H1 (cell line): ENCODE results near the gene HMOX2. TPM values are rescaled to one million over a fixed set of nuclear protein-coding genes. Genes with fewer than 3 reads are reported as not detected.

Experiments used
- CTCF ChIA-PET: fragments of 300-600 bp; sonication (Branson Sonifier 250); formaldehyde crosslinking; loops from one replicate; lab custom pipeline; 2021; ENCODE audit not compliant: partially characterized antibody; lab: Charles Lee
- POLR2A ChIA-PET: fragments of 300-600 bp; sonication (Branson Sonifier 250); formaldehyde crosslinking; loops from one replicate; lab custom pipeline; 2021; ENCODE audit warnings: inconsistent platforms; ENCODE audit not compliant: partially characterized antibody; lab: Charles Lee
- DNase-seq, 2 experiments: peaks; one replicate each; pipeline versions ENCODE4 v3.0.0 to v3.0.0-alpha.2; 2010 to 2022; ENCODE audit warnings: low spot score in 2 of 2, low read depth in 1 of 2, mixed read lengths in 1 of 2
- FAIRE-seq: peaks from 2 replicates; lab custom pipeline; 2011; peaks lifted over from hg19 to GRCh38; lab: Jason Lieb, UNC
- H2AFZ ChIP-seq: 2 replicates; pipeline ENCODE4 v1.8.1; 2012; ENCODE audit warnings: low read length, inconsistent platforms
- H2AK5ac ChIP-seq: 2 replicates; pipeline ENCODE4 v1.6.1; 2013; ENCODE audit warnings: low read depth, low read length
- H2BK120ac ChIP-seq: replicated peaks from 2 replicates; pipeline ENCODE3; 2013; ENCODE audit warnings: low read depth, low read length, inconsistent platforms
- H2BK12ac ChIP-seq: 2 replicates; pipeline ENCODE4 v1.6.1; 2013; ENCODE audit warnings: low read depth, low read length
- H2BK15ac ChIP-seq: 2 replicates; pipeline ENCODE4 v1.6.1; 2013; ENCODE audit warnings: low read length
- H2BK20ac ChIP-seq: 2 replicates; pipeline ENCODE4 v1.6.1; 2013; ENCODE audit warnings: low read length
- H2BK5ac ChIP-seq: 2 replicates; pipeline ENCODE4 v1.6.1; 2013; ENCODE audit warnings: low read depth, low read length
- H3K14ac ChIP-seq: 2 replicates; pipeline ENCODE4 v1.6.1; 2013; ENCODE audit warnings: inconsistent platforms; ENCODE audit not compliant: insufficient read length
- H3K18ac ChIP-seq: 2 replicates; pipeline ENCODE4 v1.6.1; 2013; ENCODE audit warnings: low read length; ENCODE audit errors: extremely low read depth
- H3K23ac ChIP-seq: 2 replicates; pipeline ENCODE4 v1.6.1; 2013; ENCODE audit warnings: inconsistent platforms; ENCODE audit not compliant: insufficient read length
- H3K23me2 ChIP-seq: 2 replicates; pipeline ENCODE4 v1.6.1; 2013; ENCODE audit warnings: low read depth, low read length
- H3K27ac ChIP-seq: 2 replicates; pipeline ENCODE4 v1.6.1; 2011; ENCODE audit warnings: low read depth, low read length, inconsistent platforms
- H3K27me3 ChIP-seq, 4 experiments: replicated peaks in 1 of 4; 1 replicate in 1 of 4; 2 replicates in 3 of 4; pipeline versions ENCODE4 v1.6.1 to v1.8.1; 2011 to 2013; ENCODE audit warnings: low read length in 3 of 4, mild to moderate bottlenecking in 3 of 4, inconsistent platforms in 2 of 4, mixed read lengths in 2 of 4, moderate library complexity in 1 of 4; ENCODE audit not compliant: control insufficient read depth in 3 of 4, insufficient read depth in 3 of 4; ENCODE audit errors: extremely low read depth in 1 of 4
- H3K36me3 ChIP-seq, 4 experiments: 2 replicates each; pipeline versions ENCODE4 v1.6.1 to v1.8.1; 2011 to 2013; ENCODE audit warnings: mild to moderate bottlenecking in 4 of 4, low read length in 3 of 4, moderate library complexity in 2 of 4, control low read depth in 1 of 4, inconsistent platforms in 1 of 4; ENCODE audit not compliant: insufficient read depth in 4 of 4, control insufficient read depth in 2 of 4
- H3K4ac ChIP-seq: replicated peaks from 2 replicates; pipeline ENCODE3; 2013; ENCODE audit warnings: low read length, low read depth, mixed read lengths, inconsistent platforms; ENCODE audit not compliant: insufficient read length
- H3K4me1 ChIP-seq, 4 experiments: replicated peaks in 1 of 4; 1 replicate in 1 of 4; 2 replicates in 3 of 4; pipeline versions ENCODE4 v1.6.1 to v1.8.1; 2011 to 2013; ENCODE audit warnings: low read length in 3 of 4, inconsistent platforms in 2 of 4, mixed read lengths in 1 of 4; ENCODE audit not compliant: insufficient read depth in 4 of 4, control insufficient read depth in 3 of 4
- H3K4me2 ChIP-seq, 2 experiments: 2 replicates each; pipeline versions ENCODE4 v1.6.1 to v1.8.1; 2011 to 2013; ENCODE audit warnings: low read depth in 2 of 2, low read length in 2 of 2, control low read depth in 1 of 2, inconsistent platforms in 1 of 2, mild to moderate bottlenecking in 1 of 2; ENCODE audit not compliant: insufficient read depth in 1 of 2
- H3K4me3 ChIP-seq, 4 experiments: fragments of 200-600, 300-600 bp in 1 of 4; sonication (generic), shearing (Covaris generic), sonication (Bioruptor Twin) in 1 of 4; 2 replicates each; pipeline versions ENCODE4 v1.5.1 to v1.8.1; 2011 to 2016; ENCODE audit warnings: low read length in 4 of 4, low read depth in 3 of 4, control low read depth in 2 of 4, inconsistent platforms in 2 of 4, mild to moderate bottlenecking in 2 of 4, mixed read lengths in 1 of 4, moderate library complexity in 1 of 4; ENCODE audit not compliant: insufficient read depth in 2 of 4; ENCODE audit errors: extremely low read depth in 1 of 4
- H3K56ac ChIP-seq: replicated peaks from 2 replicates; pipeline ENCODE3; 2013; ENCODE audit warnings: low read depth, mild to moderate bottlenecking, mixed read lengths, low read length, inconsistent platforms; ENCODE audit not compliant: insufficient read length
- H3K79me1 ChIP-seq: 2 replicates; pipeline ENCODE4 v1.6.1; 2013; ENCODE audit warnings: low read depth, low read length, control low read depth
- H3K79me2 ChIP-seq, 2 experiments: 2 replicates each; pipeline versions ENCODE4 v1.6.1 to v1.8.1; 2012 to 2013; ENCODE audit warnings: low read length in 2 of 2, mild to moderate bottlenecking in 2 of 2, inconsistent platforms in 1 of 2; ENCODE audit not compliant: insufficient read depth in 2 of 2, control insufficient read depth in 1 of 2
- H3K9ac ChIP-seq, 4 experiments: replicated peaks in 1 of 4; 1 replicate in 1 of 4; 2 replicates in 3 of 4; pipeline versions ENCODE4 v1.6.1 to v1.8.1; 2011 to 2013; ENCODE audit warnings: low read depth in 3 of 4, low read length in 3 of 4, control low read depth in 2 of 4, mild to moderate bottlenecking in 2 of 4, moderate library complexity in 2 of 4, inconsistent platforms in 1 of 4; ENCODE audit errors: extremely low read depth in 1 of 4
- H3K9me3 ChIP-seq, 2 experiments: 2 replicates each; pipeline versions ENCODE4 v1.6.1 to v1.8.1; 2012 to 2013; ENCODE audit warnings: mild to moderate bottlenecking in 2 of 2, moderate library complexity in 2 of 2, control low read depth in 1 of 2, inconsistent platforms in 1 of 2, low read depth in 1 of 2, low read length in 1 of 2, mixed read lengths in 1 of 2; ENCODE audit not compliant: insufficient read depth in 2 of 2
- H4K20me1 ChIP-seq, 2 experiments: replicated peaks in 1 of 2; 2 replicates each; pipeline versions ENCODE3 to v1.8.1; 2011 to 2013; ENCODE audit warnings: inconsistent platforms in 2 of 2, low read length in 2 of 2, mild to moderate bottlenecking in 1 of 2; ENCODE audit not compliant: insufficient read depth in 2 of 2, control insufficient read depth in 1 of 2
- H4K5ac ChIP-seq: 2 replicates; pipeline ENCODE4 v1.6.1; 2013; ENCODE audit warnings: low read length, low read depth, mixed read lengths, inconsistent platforms; ENCODE audit not compliant: insufficient read length
- H4K8ac ChIP-seq: 2 replicates; pipeline ENCODE4 v1.8.0; 2013; ENCODE audit warnings: mild to moderate bottlenecking, moderate library complexity, low read length, inconsistent platforms; ENCODE audit not compliant: insufficient read depth; ENCODE audit errors: extremely low read depth
- H4K91ac ChIP-seq: replicated peaks from 2 replicates; pipeline ENCODE3; 2013; ENCODE audit warnings: low read length, mixed read lengths, inconsistent platforms; ENCODE audit not compliant: insufficient read length
- ATF2 ChIP-seq: IDR thresholded peaks from 2 replicates; pipeline ENCODE4 v1.6.1; 2012; ENCODE audit warnings: low read length, inconsistent platforms
- BCL11A ChIP-seq, 2 experiments: IDR thresholded peaks; one replicate each; pipeline ENCODE4 v1.6.1; 2011; ENCODE audit warnings: low read depth in 2 of 2, low read length in 2 of 2, mild to moderate bottlenecking in 2 of 2
- CBX8 ChIP-seq: fragments of 300-800, 300-1000 bp; sonication (generic); IDR thresholded peaks from 2 replicates; pipeline ENCODE4 v1.7.1; 2016; ENCODE audit warnings: low read depth, low read length, borderline replicate concordance
- CHD1 ChIP-seq: IDR thresholded peaks from 2 replicates; pipeline ENCODE4 v1.6.1; 2012; ENCODE audit warnings: low read depth, low read length, improper control_type of control experiment
- USF2 ChIP-seq: IDR thresholded peaks from 2 replicates; pipeline ENCODE4 v1.6.1; 2011; ENCODE audit warnings: low read length, improper control_type of control experiment
- WGBS, 2 experiments: shearing (Covaris generic) in 1 of 2; methylation state at CpG; one replicate each; pipeline versions ENCODE4 v1.1.6 to v1.1.7; 2013 to 2015; ENCODE audit warnings: low lambda C conversion rate in 2 of 2, mixed read lengths in 2 of 2, inconsistent platforms in 1 of 2, low coverage in 1 of 2, missing lambda C conversion rate in 1 of 2; ENCODE audit not compliant: insufficient replicate concordance in 2 of 2, insufficient coverage in 1 of 2, insufficient read length in 1 of 2; ENCODE audit errors: extremely low coverage in 1 of 2, missing lambda C conversion rate in 1 of 2; 5-methylcytosine and 5-hydroxymethylcytosine counted together
- polyA plus RNA-seq, 7 experiments: library from polyadenylated mRNA; depleted of rRNA in 3 of 7; stranded (reverse) in 5 of 7; unstranded in 2 of 7; fragments of >200 nt in 5 of 7; fragments of 200-250 nt in 2 of 7; gene quantifications; 1 replicate in 5 of 7; 2 replicates in 1 of 7; 4 replicates in 1 of 7; pipeline versions ENCODE4 v1.2.1 to v1.2.3, GENCODE V29; 2011 to 2013; ENCODE audit warnings: missing spikeins in 2 of 7, mixed read lengths in 2 of 7
- total RNA-seq: library from RNA; stranded (reverse); fragmentation: NEBNext Ultra II Directional; extraction: Animal tissue kit (Norgen Biotek cat#: 25700); gene quantifications from 2 replicates; pipeline ENCODE4 v1.2.1, GENCODE V29; 2021
- TF ChIP-seq, protein P1 (sequence below): IDR thresholded peaks from 2 replicates; pipeline ENCODE4 v1.6.1; 2012; ENCODE audit warnings: inconsistent platforms

Gene HMOX2
- total and polyA plus RNA-seq, 2 of the 8 experiments (the other 6 are each of a cell fraction or from before 2014, with no cell fraction given), result 36.5 to 48.4 TPM

DNA sequence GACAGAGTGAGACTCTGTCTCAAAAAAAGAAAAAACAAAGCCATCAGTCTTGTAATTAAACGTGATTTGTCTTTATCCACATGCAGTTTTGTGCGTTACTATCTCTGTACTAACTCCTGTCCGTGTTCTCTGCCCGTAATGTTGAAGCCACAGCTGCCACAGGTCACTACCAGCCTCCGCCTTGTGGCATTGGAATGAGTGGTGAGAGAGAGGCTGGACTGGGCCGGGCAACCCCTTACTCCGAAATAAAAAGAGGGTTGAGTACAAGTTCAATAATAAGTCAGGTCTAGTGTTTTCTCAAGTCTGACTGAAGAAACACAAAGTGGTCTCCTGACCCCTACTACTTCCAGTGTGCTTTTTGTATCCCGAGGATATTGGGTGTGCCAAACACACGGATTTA lies 45.2 kb upstream of the HMOX2 start:
- no peak overlapping the region for H4K5ac ChIP-seq

More for the DNA sequence above, 45.2 kb upstream of the HMOX2 start:
- H2BK20ac ChIP-seq, result no peak overlapping the region
- H3K56ac ChIP-seq, result no peak overlapping the region
- no peaks in the 10 kb centered on the region for H3K27me3 ChIP-seq
- H4K20me1 ChIP-seq, result peaks cover 0 to 7% of the 10 kb centered on the region in 2 experiments
- no peak overlapping the region for H2BK15ac ChIP-seq
- no peak overlapping the region for H3K4ac ChIP-seq
- CTCF ChIA-PET, result no interaction called here
- DNase-seq (no peak), FAIRE-seq (no peak)
- no peak overlapping the region for H2BK12ac ChIP-seq
- H3K4me1 ChIP-seq, result peaks cover 0 to 5% (median 2%) of the 10 kb centered on the region in 4 experiments; a peak in 3 of 7 replicates
- H3K4me3 ChIP-seq, result no peak overlapping the region
- H3K9ac ChIP-seq, result no peak overlapping the region; a peak in 1 of 7 replicates
- H2AK5ac ChIP-seq, result no peak overlapping the region
- H3K23me2 ChIP-seq, result peaks cover 4% of the 10 kb centered on the region; the same call in 1 of the 2 replicates
- peaks cover 5 to 17% (median 6%) of the 10 kb centered on the region in 4 experiments; a peak in 5 of 8 replicates for H3K36me3 ChIP-seq
- H3K79me1 ChIP-seq, result peaks cover 5% of the 10 kb centered on the region; the same call in 1 of the 2 replicates
- no peak overlapping the region for H2AFZ ChIP-seq
- H4K8ac ChIP-seq, result no peak overlapping the region
- H3K23ac ChIP-seq, result no peak overlapping the region
- POLR2A ChIA-PET, result no interaction called here
- no peak overlapping the region for H3K18ac ChIP-seq
- H3K27ac ChIP-seq, result no peak overlapping the region
- H3K79me2 ChIP-seq, result peaks cover 21 to 32% of the 10 kb centered on the region in 2 experiments
- H3K9me3 ChIP-seq, result no peaks in the 10 kb centered on the region
- no peak overlapping the region for H3K14ac ChIP-seq
- 89% methylated on average over 9 of the region's 9 CpGs; no CpG with 5 or more reads in 1 of the 2 experiments for WGBS, 2 experiments
- H3K4me2 ChIP-seq, result no peak overlapping the region
- TF ChIP-seq CHD1 (no peak), BCL11A (IDR thresholded peaks at IDR 0.05; ENCODE audit: low read depth in 2 of 2, low read length in 2 of 2) (no peak), CBX8 (no peak), ATF2 (no peak), USF2 (no peak)
- TF ChIP-seq, protein P1, sequence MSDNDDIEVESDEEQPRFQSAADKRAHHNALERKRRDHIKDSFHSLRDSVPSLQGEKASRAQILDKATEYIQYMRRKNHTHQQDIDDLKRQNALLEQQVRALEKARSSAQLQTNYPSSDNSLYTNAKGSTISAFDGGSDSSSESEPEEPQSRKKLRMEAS, result no peak
- no peak overlapping the region for H2BK120ac ChIP-seq
- no peak overlapping the region for H4K91ac ChIP-seq
- H2BK5ac ChIP-seq, result no peak overlapping the region
